Left lung (tissue), 10 donors: ENCODE data around the gene STUB1. TPM values are rescaled to one million over a fixed set of nuclear protein-coding genes. Genes with fewer than 3 reads are reported as not detected.

Experiments used
- ATAC-seq: fragments of 200-7000 bp; cut with Tn5 transposase; one replicate; pipeline ENCODE4 v1.9.1; 2020; ENCODE audit warnings: moderate library complexity
- DNase-seq, 4 donors: peaks; one replicate each; pipeline ENCODE4 v3.0.0-alpha.2; 2013 to 2020
- H3K27ac ChIP-seq, 2 donors: fragments of 200-600 bp; sonication (generic) in 1 of 2; one replicate each; pipeline versions ENCODE4 v1.5.0 to v1.8.0; 2020 to 2021
- H3K27me3 ChIP-seq, 2 donors: fragments of 200-600 bp; sonication (generic) in 1 of 2; one replicate each; pipeline versions ENCODE4 v1.5.0 to v1.8.0; 2020 to 2021
- H3K36me3 ChIP-seq, 2 donors: fragments of 200-600 bp; sonication (generic) in 1 of 2; one replicate each; pipeline versions ENCODE4 v1.5.0 to v1.8.0; 2020 to 2021
- H3K4me1 ChIP-seq, 2 donors: fragments of 200-600 bp; one replicate each; pipeline ENCODE4 v1.8.0; 2021
- H3K4me3 ChIP-seq, 2 donors: fragments of 200-600 bp; sonication (generic) in 1 of 2; one replicate each; pipeline versions ENCODE4 v1.5.0 to v1.8.0; 2020 to 2021; ENCODE audit warnings: mild to moderate bottlenecking in 1 of 2
- H3K9me3 ChIP-seq, 2 donors: fragments of 200-600 bp; sonication (generic) in 1 of 2; one replicate each; pipeline versions ENCODE4 v1.5.0 to v1.8.0; 2020 to 2021
- CTCF ChIP-seq, 2 donors: fragments of 200-600 bp; sonication (generic) in 1 of 2; IDR thresholded peaks; one replicate each; pipeline versions ENCODE4 v1.5.0 to v1.8.0; 2021; ENCODE audit warnings: antibody characterized with exemption in 2 of 2
- intact Hi-C, 2 donors: fragments of 100-400 bp; cut with DNase I; formaldehyde crosslinking; loops; one replicate each; pipeline versions ENCODE4 v1.11.2 to v1.14.2; 2022
- polyA plus RNA-seq, 6 donors: library from polyadenylated mRNA; unstranded; fragments of 120-200 nt; gene quantifications; one replicate each; pipeline ENCODE4 v1.2.1, GENCODE V29; 2013; ENCODE audit not compliant: insufficient read length in 6 of 6
- total RNA-seq, 2 donors: library from RNA; stranded (reverse); fragmentation: NEBNext Ultra II Directional; extraction: Animal tissue kit (Norgen Biotek cat#: 25700); gene quantifications; one replicate each; pipeline ENCODE4 v1.2.1, GENCODE V29; 2021
- donor health status: DM: no; HTN: yes; CAD: no.
- donor health status: DM: no; HTN: no; CAD: no.

STUB1 gene
- total and polyA plus RNA-seq, 8 donors: 92.9 to 143 (median 108) TPM

DNA sequence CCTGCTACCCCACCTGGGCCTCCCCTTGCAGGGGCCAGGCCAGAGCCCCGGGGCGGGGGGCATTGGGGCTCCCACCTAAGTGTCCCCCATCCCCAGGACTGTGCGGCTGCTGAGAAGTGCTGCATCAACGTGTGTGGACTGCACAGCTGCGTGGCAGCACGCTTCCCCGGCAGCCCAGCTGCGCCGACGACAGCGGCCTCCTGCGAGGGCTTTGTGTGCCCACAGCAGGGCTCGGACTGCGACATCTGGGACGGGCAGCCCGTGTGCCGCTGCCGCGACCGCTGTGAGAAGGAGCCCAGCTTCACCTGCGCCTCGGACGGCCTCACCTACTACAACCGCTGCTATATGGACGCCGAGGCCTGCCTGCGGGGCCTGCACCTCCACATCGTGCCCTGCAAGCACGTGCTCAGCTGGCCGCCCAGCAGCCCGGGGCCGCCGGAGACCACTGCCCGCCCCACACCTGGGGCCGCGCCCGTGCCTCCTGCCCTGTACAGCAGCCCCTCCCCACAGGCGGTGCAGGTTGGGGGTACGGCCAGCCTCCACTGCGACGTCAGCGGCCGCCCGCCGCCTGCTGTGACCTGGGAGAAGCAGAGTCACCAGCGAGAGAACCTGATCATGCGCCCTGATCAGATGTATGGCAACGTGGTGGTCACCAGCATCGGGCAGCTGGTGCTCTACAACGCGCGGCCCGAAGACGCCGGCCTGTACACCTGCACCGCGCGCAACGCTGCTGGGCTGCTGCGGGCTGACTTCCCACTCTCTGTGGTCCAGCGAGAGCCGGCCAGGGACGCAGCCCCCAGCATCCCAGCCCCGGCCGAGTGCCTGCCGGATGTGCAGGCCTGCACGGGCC, 47.5 kb upstream of the STUB1 start:
- no peak for DNase-seq
- Histone ChIP-seq H3K36me3 (peaks cover 0 to 39% of the 10 kb centered on the region in 2 donors), H3K4me3 (no peak overlapping the region), H3K27ac (no peak overlapping the region), H3K9me3 (no peaks in the 10 kb centered on the region), H3K27me3 (peaks cover 0 to 6% of the 10 kb centered on the region in 2 donors), H3K4me1 (peaks cover 12 to 58% of the 10 kb centered on the region in 2 donors)
- intact Hi-C loops: no loop called here
- no peak for TF ChIP-seq CTCF (IDR thresholded peaks at IDR 0.05)
- no peak for ATAC-seq

- H3K27me3 ChIP-seq: peaks cover 0 to 6% of the 10 kb centered on the region in 2 donors
- H3K4me1 ChIP-seq: peaks cover 12 to 56% of the 10 kb centered on the region in 2 donors
- H3K4me3 ChIP-seq: no peak overlapping the region
- H3K9me3 ChIP-seq: no peaks in the 10 kb centered on the region
- no peak for TF ChIP-seq CTCF (IDR thresholded peaks at IDR 0.05)
- no peak for DNase-seq
- peaks cover 0 to 31% of the 10 kb centered on the region in 2 donors for H3K36me3 ChIP-seq
- H3K27ac ChIP-seq: no peak overlapping the region
- intact Hi-C loops: no loop called here
- ATAC-seq: no peak
Measured at GRCh38 chr16:633336-634050, 46.7 kb upstream of the STUB1 start.

- no peak overlapping the region for H3K4me3 ChIP-seq
- DNase-seq (no peak), ATAC-seq (no peak)
- no peaks in the 10 kb centered on the region for H3K9me3 ChIP-seq
- no peak for TF ChIP-seq CTCF (IDR thresholded peaks at IDR 0.05)
- intact Hi-C loops: no loop called here
- H3K4me1 ChIP-seq: peaks cover 12 to 49% of the 10 kb centered on the region in 2 donors
- H3K27me3 ChIP-seq: peaks cover 0 to 6% of the 10 kb centered on the region in 2 donors
- H3K36me3 ChIP-seq: peaks cover 0 to 24% of the 10 kb centered on the region in 2 donors
- no peak overlapping the region for H3K27ac ChIP-seq
Measured at GRCh38 chr16:634051-634670, 46.0 kb upstream of the STUB1 start.

DNA sequence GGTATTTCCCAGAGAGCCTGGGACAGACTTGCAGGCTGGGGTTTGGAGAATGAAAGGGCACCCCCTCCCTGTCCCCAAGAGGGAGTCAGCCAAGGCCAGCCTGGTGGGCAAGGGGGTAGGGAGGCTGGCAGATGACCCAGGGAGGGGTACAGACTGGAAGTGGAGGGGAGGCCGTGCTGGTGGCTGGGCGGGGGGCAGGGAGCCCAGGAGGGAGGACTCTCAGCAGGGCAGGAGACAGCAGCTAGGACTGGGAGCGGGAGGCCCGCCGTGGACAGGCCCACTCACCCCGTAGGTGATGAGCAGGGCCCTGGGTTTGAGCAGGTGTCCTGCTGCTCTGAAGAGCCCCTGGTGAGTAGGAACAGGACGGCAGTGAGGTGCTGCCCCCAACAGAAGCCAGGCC, 45.2 kb upstream of the STUB1 start:
- H3K4me3 ChIP-seq: peak overlapping the region; percentile 81 to 89
- peaks cover 12 to 41% of the 10 kb centered on the region in 2 donors for H3K4me1 ChIP-seq
- H3K27ac ChIP-seq: no peak overlapping the region
- peaks cover 0 to 21% of the 10 kb centered on the region in 2 donors for H3K36me3 ChIP-seq
- intact Hi-C loops: no loop called here
- peaks cover 0 to 6% of the 10 kb centered on the region in 2 donors for H3K27me3 ChIP-seq
- TF ChIP-seq CTCF (IDR thresholded peaks at IDR 0.05): no peak
- ATAC-seq (no peak), DNase-seq (no peak)
- H3K9me3 ChIP-seq: no peaks in the 10 kb centered on the region
